ENCODE results near the gene ABLIM1.

The ABLIM1 gene

GRCh38 chr10:114618722-114619121 is 39.4 kb downstream of the ABLIM1 start:
- no peak overlapping the region for H3K9ac ChIP-seq
- H3K4me1 ChIP-seq: peaks cover 0 to 10% (median 7%) of the 10 kb centered on the region in 10 experiments; a peak in 14 of 20 replicates
- no peak overlapping the region for H3K4me2 ChIP-seq
- no peak overlapping the region for H3K27ac ChIP-seq
- H3K9me3 ChIP-seq (replicated peaks in 1 of 11): peaks cover 0 to 8% (median 0%) of the 10 kb centered on the region in 11 experiments; a peak in 1 of 22 replicates
- no peak for TF ChIP-seq Cebpa-rat (IDR thresholded peaks at IDR 0.05)
- no peak overlapping the region for H3K4me3 ChIP-seq
- H3K36me3 ChIP-seq: no peaks in the 10 kb centered on the region
- no peaks in the 10 kb centered on the region for H4K20me1 ChIP-seq
- no peaks in the 10 kb centered on the region for H3K27me3 ChIP-seq

DNA sequence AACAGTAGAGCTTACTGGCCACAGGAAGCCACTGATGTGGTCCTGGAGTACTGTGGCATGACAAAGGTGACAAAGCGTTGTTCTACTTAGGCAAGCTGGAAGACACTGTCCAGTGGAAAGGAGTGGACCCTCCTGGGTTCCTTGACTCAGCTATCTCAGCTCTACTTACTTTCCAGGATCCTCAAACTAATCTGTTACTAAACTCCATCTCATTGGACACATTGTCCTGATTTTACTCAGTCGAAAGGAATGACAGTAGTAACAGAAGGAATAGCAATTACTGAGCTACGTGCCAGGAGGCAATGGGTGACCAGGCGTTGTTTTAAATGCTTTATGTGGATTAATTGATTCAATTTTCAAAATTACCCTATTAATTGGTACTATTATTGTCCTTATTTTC is 41.6 kb downstream of the ABLIM1 start:
- no peak overlapping the region for H3K9ac ChIP-seq
- H3K4me1 ChIP-seq: no peaks in the 10 kb centered on the region
- TF ChIP-seq Cebpa-rat (IDR thresholded peaks at IDR 0.05): no peak
- no peaks in the 10 kb centered on the region for H3K27me3 ChIP-seq
- no peak overlapping the region for H3K27ac ChIP-seq
- no peak overlapping the region for H3K4me2 ChIP-seq
- H3K9me3 ChIP-seq (replicated peaks in 1 of 11): peaks cover 0 to 2% (median 0%) of the 10 kb centered on the region in 11 experiments; a peak in 1 of 22 replicates
- H3K4me3 ChIP-seq: no peak overlapping the region
- no peaks in the 10 kb centered on the region for H4K20me1 ChIP-seq
- H3K36me3 ChIP-seq: no peaks in the 10 kb centered on the region

DNA sequence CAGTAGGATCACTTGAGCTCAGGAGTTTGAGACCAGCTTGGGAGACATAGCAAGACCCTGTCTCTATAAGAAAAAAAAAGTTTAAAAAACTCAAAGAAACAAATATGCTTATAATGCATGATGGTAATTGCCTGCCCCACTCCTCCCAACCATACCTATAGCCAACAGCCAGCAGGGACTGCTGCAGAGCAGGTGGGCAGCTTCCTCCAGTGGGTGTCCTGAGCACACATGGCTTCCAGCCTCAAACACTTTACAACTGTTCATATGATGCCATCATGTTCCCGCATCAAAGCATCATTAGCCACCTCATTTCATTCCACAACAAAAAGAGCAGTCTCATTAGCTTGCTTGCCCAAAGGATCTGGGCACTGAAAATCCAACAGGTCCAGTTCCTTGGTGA is 42.0 kb downstream of the ABLIM1 start:
- Histone ChIP-seq H3K36me3 (no peaks in the 10 kb centered on the region), H3K4me1 (no peaks in the 10 kb centered on the region)

GRCh38 chr10:114615600-114616007 is 42.5 kb downstream of the ABLIM1 start:
- no peaks in the 10 kb centered on the region for H3K4me1 ChIP-seq

More for the DNA sequence above, 42.0 kb downstream of the ABLIM1 start:
- Histone ChIP-seq H3K27ac (no peak overlapping the region), H3K4me2 (no peak overlapping the region), H3K9me3 (replicated peaks in 1 of 11) (no peaks in the 10 kb centered on the region), H3K27me3 (no peaks in the 10 kb centered on the region), H3K9ac (no peak overlapping the region), H4K20me1 (no peaks in the 10 kb centered on the region), H3K4me3 (no peak overlapping the region)
- TF ChIP-seq Cebpa-rat (IDR thresholded peaks at IDR 0.05): no peak

GRCh38 chr10:114613237-114613979 is 44.7 kb downstream of the ABLIM1 start:
- H3K4me1 ChIP-seq: no peaks in the 10 kb centered on the region
- no peak for TF ChIP-seq Cebpa-rat (IDR thresholded peaks at IDR 0.05)
- H3K27ac ChIP-seq: no peak overlapping the region
- no peaks in the 10 kb centered on the region for H3K27me3 ChIP-seq
- H3K36me3 ChIP-seq: no peaks in the 10 kb centered on the region
- H3K4me3 ChIP-seq: no peak overlapping the region
- no peak overlapping the region for H3K4me2 ChIP-seq
- no peaks in the 10 kb centered on the region for H3K9me3 ChIP-seq (replicated peaks in 1 of 11)
- H4K20me1 ChIP-seq: no peaks in the 10 kb centered on the region
- H3K9ac ChIP-seq: no peak overlapping the region

More at GRCh38 chr10:114615600-114616007, 42.5 kb downstream of the ABLIM1 start:
- no peak overlapping the region for H3K4me3 ChIP-seq
- H3K27me3 ChIP-seq: no peaks in the 10 kb centered on the region
- no peaks in the 10 kb centered on the region for H3K36me3 ChIP-seq
- no peak overlapping the region for H3K27ac ChIP-seq
- H4K20me1 ChIP-seq: no peaks in the 10 kb centered on the region
- no peak overlapping the region for H3K4me2 ChIP-seq
- H3K9me3 ChIP-seq (replicated peaks in 1 of 11): no peaks in the 10 kb centered on the region
- TF ChIP-seq Cebpa-rat (IDR thresholded peaks at IDR 0.05): no peak
- H3K9ac ChIP-seq: no peak overlapping the region

DNA sequence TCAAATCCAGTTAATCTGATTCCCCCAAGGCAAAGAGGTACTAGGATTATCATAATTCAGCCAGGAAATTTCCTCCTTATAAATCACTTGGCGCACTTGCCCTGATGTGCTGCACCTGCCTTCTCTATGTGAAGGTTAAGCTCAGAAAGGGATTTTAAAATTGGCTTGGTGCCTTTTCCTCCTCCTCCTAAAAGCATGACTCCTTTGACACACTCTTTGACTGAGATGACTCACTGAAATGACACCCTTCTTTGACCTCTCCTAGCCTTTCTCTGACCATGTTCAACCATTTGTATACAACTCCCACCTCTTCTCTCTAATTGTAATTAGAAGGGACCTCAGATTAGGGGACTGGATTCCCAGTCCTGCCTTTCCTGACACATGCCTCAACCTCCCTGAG is 46.5 kb downstream of the ABLIM1 start:
- Histone ChIP-seq H3K9ac (no peak overlapping the region), H3K4me2 (no peak overlapping the region), H3K27me3 (no peaks in the 10 kb centered on the region), H3K9me3 (replicated peaks in 1 of 11) (no peaks in the 10 kb centered on the region), H3K4me3 (no peak overlapping the region), H3K27ac (no peak overlapping the region), H4K20me1 (no peaks in the 10 kb centered on the region), H3K4me1 (no peaks in the 10 kb centered on the region), H3K36me3 (no peaks in the 10 kb centered on the region)
- TF ChIP-seq Cebpa-rat (IDR thresholded peaks at IDR 0.05): no peak

DNA sequence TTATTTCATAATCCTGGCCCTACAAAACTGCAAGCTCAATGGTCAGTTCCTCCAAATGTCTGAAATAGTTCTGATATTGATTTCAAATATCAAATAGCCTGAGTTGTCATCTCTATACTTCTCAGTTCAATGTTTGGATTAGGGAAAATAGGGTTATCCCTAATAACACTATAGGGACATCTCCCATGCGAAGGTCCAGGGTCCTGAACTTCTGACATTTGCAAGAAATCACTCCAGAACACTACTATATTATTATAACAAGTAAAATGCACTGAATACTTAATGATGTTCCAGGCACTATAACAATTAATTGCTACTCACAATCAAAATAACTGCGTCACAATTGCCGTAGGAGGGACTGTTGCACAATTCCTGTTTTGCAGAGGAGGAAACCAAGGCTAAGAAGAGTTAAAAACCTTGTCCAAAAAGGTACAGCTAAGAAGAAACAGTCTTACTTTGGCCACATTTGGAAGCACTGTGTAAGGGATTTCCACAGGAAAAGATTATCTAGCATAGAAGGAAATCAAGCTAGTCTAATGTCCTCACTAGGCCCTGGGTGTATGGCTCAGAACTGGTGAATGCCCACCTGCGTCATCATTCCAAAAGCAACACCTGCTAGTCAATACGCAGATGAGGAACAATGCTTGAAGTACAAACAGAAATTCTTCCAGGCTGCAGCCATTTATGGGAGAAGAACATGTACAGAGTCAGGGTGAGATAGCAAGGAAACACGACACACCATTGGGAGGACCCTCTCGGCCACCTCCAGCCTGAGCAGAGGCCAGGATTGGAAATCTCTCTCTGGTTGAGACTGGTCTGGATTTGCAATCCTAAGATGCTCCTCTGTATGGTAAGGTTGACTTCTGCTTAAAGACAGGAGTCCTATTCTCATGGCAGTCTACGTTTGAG is 48.3 kb downstream of the ABLIM1 start:
- H3K36me3 ChIP-seq: no peaks in the 10 kb centered on the region
- no peak overlapping the region for H3K9ac ChIP-seq
- H3K27ac ChIP-seq: no peak overlapping the region
- TF ChIP-seq Cebpa-rat (IDR thresholded peaks at IDR 0.05): 0 out of 22 replicates have a peak, but pooled peaks of 1 of the 11 experiments have one; percentile 10
- H3K4me1 ChIP-seq: no peaks in the 10 kb centered on the region
- H3K27me3 ChIP-seq: no peaks in the 10 kb centered on the region
- H3K4me3 ChIP-seq: no peak overlapping the region
- H3K4me2 ChIP-seq: no peak overlapping the region
- no peaks in the 10 kb centered on the region for H3K9me3 ChIP-seq (replicated peaks in 1 of 11)
- H4K20me1 ChIP-seq: no peaks in the 10 kb centered on the region

DNA sequence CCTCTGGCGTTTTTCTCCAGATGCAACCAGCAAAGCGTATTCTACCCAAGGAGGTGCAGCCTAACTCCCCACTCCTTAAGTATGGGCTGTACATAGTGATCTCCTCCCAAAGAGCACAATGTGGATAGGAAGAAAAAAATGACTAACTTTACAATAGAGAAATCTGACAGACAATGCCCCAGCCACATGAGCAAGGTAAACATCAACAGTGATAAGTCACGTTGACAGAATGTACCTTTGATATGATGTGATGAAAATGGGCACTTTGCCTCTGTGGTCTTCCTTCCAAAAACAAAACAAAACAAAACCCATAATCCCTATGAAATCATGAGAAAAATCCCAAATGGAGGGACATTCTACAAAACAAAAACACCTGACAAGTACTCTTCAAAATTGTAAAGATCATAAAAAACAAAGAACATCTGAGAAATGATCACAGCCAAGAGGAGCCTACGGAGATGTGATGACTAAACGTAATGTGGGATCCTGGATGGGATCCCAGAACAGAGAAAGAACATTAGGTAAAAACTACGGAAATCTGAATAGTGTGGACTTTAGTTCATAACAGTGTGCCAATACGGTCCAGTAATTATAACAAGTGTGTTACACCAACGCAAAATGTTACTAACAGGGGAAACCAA is 50.6 kb downstream of the ABLIM1 start:
- H4K20me1 ChIP-seq: no peaks in the 10 kb centered on the region
- no peak overlapping the region for H3K9ac ChIP-seq
- H3K27ac ChIP-seq: no peak overlapping the region
- no peak overlapping the region for H3K4me2 ChIP-seq
- TF ChIP-seq Cebpa-rat (IDR thresholded peaks at IDR 0.05): no peak
- no peaks in the 10 kb centered on the region for H3K36me3 ChIP-seq
- no peaks in the 10 kb centered on the region for H3K27me3 ChIP-seq
- no peak overlapping the region for H3K4me3 ChIP-seq
- no peaks in the 10 kb centered on the region for H3K4me1 ChIP-seq
- no peaks in the 10 kb centered on the region for H3K9me3 ChIP-seq (replicated peaks in 1 of 11)

DNA sequence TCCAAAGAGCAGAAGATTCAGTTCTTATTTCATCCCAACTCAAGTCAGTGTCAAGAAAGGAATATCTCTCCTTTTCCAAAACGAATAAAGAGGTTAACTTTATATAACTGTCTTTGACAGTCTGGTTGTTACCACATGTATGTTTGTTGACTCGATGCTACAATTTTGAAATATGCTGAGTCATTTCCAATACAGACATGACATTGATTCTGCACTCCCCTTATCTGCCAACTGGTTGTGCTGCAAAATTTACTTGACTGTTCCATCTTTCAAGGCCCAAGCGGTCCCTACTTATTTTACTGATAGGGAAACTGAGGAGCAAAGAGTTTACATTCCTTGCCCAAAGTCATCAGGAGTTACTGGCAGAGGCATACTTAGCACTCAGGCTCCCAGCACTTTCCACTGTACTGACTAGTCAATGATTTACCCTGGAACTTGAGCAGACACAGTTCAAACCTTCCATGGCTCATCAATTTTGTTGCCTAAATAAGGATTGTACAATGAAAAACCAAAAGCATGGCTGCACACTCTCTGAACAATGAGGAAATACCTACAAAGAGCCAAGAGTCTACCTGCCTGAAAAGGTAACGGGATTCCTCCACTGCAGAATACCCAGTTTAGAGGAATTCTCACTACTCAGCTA is 52.8 kb downstream of the ABLIM1 start:
- Histone ChIP-seq H3K27me3 (no peaks in the 10 kb centered on the region), H4K20me1 (no peaks in the 10 kb centered on the region), H3K4me1 (no peaks in the 10 kb centered on the region), H3K27ac (no peak overlapping the region), H3K36me3 (no peaks in the 10 kb centered on the region), H3K9ac (no peak overlapping the region), H3K4me3 (no peak overlapping the region), H3K9me3 (replicated peaks in 1 of 11) (no peaks in the 10 kb centered on the region), H3K4me2 (no peak overlapping the region)
- TF ChIP-seq Cebpa-rat (IDR thresholded peaks at IDR 0.05): no peak

Data from BLaER1 treated with 17β-estradiol and CSF1 and Interleukin-3, amounts not matched to agents 10 nM and 100 nM (cell line).